NCI-H1694 treated with DMSO at 0.1 percent for 48 hours (cell line): ENCODE data around the gene NRP2.
A peak's percentile ranks its signal among the peaks of the same experiment; 100 is the strongest.

Source experiments
- DNase-seq: peaks from one replicate; lab custom pipeline; 2025; lab: John Stamatoyannopoulos, UW

Gene NRP2

DNA sequence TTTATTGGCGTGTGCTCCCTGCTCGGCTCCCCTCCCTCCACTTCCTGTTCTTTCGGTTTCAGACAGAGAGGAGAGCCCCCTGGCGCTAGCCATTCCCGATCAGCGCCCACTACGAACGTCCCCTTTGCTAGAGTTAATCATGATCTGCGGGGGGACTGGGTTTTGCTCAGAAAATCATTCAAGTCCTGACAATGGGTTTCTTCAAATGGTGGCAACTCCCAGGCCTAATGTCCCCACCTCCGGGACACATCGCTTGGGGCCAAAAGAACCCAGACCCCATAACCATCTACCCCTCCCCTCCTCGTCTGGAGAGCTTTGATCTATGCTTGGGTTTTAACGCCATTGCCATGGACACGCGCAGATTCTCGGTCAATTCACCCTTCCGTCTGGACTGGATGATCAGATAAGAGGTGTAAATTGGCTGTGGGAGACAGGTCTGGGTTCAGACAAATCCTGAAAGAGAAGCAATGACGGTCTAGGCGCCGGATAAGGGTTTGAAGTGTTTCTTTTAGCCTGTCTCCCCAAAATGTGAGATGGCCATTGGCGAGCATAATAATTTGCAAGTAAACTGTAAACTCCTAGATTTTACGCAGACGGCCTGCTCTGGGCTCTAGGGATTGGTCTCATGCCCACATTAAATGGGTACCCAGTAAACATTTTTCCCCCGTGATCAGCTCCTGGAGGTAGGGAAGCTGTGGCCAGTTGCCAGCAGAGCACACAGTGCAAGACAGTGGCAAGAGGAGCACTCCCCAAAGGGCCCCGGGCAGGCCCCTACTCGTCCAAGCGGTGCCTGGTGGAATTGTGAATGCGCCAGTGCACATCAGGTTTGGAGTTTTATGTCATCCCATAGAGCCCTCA, 4.7 kb downstream of the NRP2 start:
- peak; percentile 43 for DNase-seq

DNA sequence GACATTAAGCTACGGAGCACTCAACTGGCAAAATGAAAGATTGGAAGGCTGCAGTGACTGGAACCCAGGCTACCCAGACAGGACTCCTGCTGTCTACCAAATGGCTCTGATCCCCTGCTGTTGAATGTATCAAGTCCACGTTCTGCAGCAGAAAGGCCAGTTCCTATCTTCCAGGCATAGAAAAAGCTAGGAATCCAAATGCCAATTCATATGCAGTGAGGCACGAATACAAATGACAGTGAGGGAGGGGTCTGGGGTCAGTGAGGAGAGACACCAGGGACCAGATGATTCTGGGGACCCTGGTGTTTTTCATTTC, 5.3 kb downstream of the NRP2 start:
- no peak for DNase-seq

DNA sequence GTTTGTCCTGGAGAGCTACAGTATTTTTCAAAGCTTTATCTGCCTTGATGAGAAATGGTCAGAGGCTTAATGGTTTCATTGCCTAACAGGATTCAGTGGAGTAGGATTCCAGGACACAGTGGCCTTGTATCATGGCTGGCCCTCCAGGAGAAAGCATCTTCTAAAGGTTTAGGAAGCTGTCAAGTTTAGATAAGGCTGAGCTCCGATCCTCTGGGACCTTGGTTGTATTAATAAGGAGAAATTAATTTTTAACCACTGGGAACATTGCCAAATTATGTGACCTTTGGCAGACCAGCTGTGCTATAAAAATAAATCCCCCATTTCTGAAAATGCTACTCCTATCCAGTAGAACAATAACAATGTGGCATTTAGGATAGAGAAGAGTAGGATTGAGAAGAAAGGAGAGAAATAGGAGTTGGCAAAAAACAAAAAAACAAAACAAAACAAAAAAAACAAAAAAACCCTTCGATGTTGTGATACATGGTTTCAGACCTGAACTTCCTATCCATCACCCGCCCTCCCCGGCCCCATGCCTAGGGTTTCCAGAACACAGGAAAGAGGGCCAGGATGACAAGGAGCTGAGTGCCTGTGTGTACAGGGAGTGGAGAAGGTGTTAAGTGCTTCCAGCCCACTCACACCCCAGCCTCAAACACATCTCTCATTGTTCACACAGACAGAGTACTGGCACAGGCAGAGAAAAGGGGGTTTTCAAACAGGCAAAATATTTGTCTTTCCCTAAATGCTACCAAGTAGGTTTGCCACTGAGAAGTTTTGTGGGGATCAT, 6.3 kb downstream of the NRP2 start:
- DNase-seq: no peak

DNA sequence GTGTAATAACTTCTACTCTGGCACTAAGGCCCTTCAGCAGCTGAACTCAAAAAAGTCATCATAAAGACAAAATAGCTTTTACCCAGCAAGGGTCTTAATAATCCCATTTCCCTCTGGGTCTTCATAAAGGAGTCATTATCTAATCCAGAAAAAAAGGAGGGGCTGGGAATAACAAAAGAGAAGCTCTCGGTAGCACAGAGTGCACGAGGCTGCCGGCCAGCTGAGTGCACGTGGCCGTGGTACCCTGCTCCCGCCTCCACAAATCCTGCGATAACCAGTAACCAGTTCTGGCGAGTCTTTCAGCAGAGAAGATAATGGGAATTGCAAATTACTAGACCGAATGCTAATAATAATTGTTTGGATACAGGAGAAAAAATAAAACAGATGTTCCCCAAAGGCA, 7.5 kb downstream of the NRP2 start:
- DNase-seq: no peak

DNA sequence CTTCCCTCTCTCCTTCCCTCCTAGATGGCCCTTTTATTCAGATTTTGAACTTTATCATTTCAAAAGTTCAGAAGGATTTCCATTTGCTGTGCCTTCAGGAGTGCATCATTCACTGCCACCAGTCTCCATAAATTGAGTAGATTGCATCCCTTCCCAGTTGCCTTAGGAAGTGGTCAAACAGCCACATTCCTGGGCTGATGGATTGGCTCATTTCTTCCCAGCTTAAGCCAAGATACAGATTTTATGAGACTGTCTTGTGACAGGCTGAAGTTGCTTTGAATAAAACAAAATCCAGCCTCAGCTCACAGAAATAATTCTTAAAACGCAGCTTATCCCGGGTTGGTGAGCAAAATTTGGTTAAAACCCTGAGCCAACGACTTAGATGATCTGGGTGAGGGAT, 9.8 kb downstream of the NRP2 start:
- DNase-seq: no peak

DNA sequence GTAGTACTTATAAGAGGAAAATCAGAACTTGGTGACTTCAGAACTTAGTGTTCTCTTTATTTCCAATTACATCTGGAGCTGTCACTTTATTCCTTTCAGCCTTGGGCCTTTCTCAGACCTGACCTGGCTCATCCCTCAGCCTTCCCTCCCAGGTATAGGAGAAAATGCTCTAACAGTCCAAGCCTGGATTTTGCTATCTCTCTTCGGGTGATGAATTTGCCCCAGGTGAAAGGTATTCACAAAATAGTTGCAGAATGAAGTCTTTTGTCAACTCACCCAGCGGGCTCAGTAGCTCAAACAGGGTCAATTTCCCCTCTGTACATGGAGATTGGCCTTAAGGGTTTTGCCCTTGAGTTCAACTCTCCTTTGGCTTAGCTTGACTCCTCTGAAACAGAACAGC, 12.0 kb downstream of the NRP2 start:
- no peak for DNase-seq

DNA sequence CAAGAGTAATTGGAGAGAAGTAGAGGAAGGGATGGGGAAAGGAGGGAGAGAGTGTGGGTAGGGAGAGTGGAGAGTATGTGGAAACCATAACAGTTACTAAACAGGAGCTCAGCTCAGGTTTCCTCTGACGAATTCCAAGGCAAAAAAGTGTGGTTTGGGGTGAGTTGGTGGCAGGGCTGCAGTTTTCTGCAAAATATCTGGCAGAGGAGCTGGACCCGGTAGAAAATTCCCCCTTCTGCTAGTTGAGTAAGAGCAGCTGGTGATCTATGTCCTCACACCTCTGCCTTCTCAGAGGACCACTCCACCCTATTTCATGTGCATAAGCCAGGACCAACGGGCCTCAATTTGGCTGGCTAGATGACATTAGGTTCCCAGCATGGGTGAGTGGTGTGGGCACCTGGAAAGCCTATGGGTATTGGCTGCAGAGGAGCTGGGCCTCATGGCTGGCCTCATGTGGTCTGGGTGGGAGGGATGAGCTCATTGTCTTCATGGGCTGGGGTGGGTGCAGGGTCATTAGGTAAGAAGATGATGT, 13.2 kb downstream of the NRP2 start:
- DNase-seq: no peak

DNA sequence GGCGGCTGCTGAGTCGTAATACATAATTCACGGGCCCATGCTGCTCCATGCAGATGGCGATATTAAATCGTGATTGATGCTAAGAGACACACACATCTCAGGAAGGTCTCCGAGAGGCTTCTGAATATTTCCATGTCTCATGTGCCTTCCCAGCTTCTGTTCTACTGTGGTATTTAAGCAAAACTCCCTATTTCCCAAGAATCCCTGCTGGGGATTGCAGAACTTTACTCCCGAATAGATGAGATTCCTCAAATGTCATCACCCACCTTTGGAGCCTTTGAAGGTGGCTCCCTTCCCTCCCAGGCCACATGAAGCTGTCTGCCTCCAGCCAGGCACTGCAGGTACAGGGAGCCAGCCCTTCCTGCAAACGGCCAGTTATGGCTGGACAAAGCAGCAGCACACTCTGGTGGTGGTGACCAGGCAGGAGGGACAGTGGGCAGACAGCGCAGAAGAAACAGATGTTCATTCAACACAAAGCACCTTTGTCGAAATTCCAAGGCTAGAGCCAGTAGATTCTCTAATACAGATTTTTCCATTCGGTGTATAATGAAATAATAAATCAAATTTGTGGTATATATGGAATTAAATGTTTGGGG, 14.1 kb downstream of the NRP2 start:
- DNase-seq: no peak

DNA sequence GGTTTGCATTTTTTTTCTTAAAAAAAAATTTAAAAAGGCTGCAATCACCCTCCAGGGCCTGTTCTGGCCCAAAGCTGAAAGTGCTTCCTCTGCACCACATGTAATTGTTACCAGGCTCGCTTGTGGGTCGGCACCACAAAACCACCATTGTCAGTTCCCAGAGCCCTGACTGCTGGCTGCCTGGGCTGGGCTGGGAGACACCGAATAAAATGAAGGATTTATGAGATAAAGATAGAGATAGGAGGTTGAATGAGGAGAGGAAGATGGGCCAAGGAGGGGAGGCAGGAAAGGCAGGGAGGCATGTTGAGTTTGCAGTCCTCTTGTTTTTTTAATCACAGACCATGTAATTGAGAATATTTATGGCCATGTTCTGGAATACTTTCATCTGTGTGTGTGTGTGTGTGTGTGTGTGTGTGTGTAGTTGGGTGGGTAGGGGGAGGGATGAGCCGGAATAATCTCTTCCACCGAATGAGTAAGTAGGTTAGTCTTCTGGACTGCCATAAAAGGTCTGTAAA, 14.7 kb downstream of the NRP2 start:
- DNase-seq: no peak

DNA sequence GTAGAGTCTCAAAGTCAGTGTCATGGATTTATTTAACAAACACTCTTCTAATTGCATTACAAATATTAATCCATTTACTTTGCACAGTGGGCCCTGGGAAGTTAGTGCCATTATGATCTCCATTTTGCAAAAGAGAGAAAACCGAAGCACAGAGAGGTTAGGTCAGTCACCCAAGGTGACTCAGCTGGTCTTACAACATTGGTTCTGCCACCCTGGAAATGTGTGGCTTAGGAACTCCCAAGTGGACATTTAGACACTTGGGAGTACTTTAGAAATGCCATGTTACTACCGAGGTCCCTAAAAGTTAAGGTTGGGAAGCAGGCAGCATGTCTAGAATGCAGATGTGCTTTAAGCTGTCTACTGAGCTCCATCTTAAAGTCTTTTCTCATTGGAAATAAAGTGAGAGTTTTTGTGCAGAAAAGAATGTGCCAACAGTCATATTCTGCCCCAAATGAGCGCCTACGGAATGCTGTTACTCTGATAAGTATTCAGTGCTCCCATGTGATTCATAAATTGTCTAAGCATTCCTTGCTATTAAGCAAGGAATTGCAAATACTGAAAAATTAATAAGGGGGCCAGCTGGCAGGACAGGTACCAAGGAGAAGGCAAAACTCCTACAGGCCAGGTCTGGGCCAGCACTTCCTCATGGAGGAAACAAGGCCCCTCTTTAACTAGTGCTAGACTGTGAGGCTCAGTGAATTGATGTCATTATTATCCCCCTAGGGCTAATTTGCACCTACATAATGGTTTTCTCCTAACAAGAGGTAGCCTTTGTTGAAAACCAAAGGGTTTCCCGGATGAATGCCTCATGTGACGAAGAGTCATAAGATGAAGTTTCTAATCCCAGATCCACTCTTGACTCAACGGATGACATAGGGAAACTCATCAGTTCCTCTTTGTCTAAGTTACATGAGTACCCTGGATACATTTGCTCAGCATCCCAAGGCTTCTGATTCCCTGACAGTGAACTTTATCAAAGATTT, 16.3 kb downstream of the NRP2 start:
- no peak for DNase-seq

DNA sequence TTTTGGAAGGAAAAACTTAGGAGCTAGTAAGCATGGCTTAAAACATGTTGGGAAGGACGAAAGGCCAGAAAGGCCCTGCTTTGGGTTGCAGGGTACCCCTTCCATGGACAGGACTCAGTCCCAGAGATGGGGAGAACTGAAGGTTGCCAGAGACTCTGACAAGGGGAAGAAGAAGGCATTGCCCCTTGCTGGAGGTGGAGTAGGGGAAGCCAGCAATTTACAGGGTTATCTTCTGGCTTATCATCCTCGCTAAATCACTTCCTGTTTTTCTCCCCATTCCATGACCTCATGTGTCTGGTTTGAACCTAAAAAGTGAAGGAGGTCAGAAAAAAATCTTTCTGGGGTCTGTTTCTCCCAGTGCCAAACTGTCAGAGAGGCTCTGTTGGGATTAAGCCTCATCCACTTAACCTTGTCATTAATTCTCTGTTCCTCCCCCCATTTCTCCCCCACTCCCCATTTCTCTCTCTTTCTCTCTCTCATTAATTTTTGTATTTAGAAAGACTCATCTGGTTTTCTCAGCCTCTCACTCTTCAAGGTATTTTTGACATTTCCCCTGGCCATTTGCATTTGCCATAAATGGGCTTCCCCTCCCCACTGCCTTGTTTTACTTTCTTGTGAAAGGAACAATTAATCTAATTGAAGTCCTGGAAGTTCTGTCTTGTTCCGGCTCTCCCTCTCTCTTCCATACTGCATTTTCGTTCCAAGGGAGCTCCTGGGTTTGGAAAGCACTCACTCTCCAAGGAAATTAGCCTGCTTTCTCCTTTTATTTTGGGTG, 17.4 kb downstream of the NRP2 start:
- DNase-seq: no peak

DNA sequence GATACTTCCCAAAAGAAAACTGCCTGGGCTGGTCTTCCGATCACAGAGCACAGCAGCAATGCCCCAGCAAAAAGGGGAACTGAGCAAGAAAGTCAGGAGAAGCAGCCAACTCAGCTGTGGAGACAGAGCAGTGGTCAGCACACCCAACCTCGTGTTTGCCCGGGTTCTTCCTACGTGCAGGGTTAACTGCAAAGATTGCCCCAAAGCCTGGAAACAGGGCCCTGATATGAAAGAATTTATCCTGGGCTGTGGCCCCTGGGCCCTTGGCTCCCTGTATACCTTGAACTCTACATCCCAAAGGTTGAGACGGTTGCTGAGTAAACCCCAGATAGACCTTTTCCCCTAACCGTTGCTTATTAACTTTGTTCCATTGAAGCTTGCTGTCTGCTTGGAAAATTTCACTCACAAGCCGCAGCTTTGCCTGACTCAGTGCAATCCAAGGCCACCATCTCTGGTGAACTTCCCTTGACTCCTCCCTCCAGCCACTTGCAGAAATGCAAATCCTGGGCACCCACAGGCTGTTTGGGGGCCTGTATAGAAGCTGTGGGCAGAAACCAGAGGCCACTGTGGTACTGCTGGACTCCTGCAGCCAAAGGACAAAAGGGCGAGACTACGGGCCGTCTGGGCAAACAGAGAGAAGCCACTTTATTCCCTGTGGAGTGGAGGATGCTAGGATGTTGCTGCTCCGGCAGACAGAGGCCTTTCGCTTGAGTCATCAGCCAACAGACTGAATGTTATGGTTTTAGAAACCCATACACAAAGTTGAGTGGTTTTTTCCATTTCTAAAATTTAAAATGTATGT, 18.2 kb downstream of the NRP2 start:
- DNase-seq: no peak

DNA sequence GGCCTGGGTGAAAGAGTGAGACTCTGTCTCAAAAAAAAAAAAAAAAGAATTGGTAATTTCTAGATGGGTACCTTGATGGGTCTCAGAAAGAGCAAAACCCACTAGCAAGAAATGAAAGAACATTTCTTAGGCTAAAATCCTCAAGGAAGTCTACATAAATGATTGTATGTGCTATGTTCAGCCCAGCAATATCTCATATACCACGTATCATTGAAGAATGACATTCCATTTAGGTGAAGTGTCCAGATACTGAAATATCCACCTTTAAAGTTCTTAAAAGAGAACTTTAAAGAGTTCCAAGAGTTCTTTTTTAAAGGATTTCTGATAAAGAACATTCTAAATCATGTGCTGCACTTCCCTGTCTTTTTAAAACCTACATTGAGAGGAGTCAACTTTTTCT, 19.2 kb downstream of the NRP2 start:
- no peak for DNase-seq

DNA sequence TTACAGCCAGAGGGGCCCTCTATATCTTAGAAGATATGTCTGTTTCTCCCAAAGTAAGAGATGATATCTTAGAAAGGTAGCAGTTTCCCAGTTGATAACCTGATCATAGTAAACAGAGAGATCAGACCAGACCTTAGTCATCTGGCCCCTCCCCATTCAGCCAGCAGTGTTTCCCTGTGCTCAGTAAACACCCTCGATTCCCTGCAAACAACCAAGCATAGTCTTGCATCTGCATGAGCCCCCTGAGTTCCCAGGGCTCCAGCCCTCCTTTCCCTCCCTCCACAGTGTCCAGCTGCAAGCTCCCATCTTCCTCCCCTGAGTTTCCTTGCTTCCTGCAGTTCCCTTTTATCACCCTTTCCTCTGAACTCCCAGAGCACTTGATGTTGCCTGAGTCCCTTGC, 20.3 kb downstream of the NRP2 start:
- no peak for DNase-seq

DNA sequence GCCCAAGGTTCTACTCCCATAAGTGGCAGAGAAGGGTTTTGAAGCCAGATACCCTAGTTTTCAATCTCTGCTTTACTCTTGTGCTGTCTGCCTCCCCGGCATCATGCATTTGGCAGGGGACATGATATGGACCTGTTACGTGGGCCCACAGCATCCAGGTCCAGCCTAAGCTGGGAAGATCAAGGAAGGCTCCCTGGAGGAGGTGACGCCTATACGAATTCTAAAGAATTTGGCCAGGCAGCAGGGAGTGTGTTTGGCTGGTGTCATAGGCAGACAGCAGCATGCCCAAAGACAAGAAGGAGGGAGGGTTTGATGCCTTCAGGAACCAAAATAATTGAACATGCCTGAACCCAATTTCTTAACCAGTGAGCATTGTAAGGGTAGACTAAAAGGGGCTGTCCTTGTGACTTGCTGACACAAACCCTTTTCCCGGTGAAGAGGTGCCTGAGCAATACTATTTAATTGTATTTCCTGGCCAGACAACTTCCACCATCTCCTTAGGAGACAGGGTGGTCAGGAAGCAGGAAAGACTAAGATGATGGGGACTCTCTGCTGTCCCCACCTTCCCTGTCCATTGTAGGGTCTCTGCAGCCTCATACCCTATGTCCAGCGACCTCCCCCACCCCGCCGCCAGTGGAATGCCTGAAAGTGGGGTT, 21.3 kb downstream of the NRP2 start:
- DNase-seq: no peak

DNA sequence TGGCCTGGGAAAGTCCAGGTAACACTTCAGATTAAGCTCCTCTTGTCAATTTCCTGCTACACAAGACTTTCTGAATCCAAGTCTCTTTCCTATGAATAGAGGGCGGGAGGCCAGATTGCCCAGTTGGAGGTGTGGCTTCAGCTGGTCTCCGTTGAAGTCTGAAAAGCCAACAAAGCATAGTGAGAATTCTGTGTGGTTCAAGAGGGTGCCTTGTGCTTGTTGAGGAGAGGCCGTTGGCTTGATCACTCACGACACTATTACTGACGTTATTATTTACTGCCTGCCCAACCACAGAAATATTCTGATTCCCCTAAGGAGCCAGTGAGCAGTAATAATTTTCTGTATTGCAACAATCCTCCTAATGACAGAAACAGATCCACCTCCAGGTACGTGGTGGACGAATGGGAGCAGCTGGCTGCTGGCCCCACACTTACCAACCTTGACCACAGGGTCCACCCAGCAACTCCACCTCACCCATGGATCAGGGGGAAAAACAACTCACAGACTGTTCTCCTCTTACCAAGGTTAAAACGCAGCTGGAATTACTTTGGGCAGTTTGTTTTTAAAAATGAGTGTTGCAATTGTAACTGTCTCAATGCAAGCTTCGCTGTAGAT, 21.9 kb downstream of the NRP2 start:
- DNase-seq: no peak

DNA sequence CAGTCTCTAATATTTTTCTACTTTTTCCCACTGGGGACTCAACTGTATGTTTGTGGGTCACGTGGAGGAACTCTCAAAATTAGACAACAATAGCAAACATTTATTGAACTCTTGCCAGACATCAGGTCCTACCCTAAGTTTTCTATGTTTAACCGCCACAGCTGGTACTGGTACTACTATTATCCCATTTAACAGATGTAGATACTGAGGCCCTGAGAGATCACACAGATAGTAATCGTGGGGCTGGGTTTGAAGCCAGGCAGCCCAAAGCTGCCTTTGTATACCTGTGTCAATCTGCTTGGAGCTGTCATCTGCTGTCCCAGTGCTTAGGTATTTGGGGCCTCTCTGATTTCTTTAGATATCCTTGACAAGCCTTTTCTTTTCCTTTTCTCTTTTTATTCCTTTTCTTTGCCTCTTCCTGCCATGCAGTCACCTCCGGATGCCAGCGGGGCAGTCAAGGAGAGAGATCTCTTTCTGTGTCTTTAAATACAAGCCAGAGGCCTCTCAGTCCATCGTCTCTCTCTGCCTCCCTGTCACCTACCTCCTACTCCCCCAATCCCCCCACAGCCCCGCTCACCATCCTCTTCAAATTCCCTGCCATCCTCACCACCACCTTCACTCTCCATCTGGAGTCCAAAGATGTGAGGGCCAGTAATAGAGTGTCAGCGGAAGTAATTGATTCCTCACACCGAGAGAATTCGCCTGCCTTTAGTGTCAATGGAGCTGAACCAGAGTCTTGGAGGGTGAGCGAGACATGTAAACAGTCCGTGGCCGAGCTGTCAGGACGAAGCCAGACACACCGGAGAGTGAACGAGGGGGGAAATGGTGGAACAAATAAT, 23.4 kb downstream of the NRP2 start:
- DNase-seq: no peak
